ENCODE results near the gene CARS2.

GRCh38 chr13:110593430-110594130 is 112.3 kb downstream of the CARS2 start:
- no peak for TF ChIP-seq POLR2A (IDR thresholded peaks at IDR 0.05)
- TF ChIP-seq CTCF (IDR thresholded peaks at IDR 0.05) = peak in 4 of 7 experiments; percentile 46 to 66 (median 55)
- peak in 1 of 3 donors; percentile 27 for TF ChIP-seq POLR2AphosphoS5 (IDR thresholded peaks at IDR 0.05)
- no peak for TF ChIP-seq EP300 (IDR thresholded peaks at IDR 0.05)

Measured in stomach (tissue), 4 donors.